B cell (primary cell): ENCODE data around the gene ERC1. TPM values are rescaled to one million over a fixed set of nuclear protein-coding genes. Genes with fewer than 3 reads are reported as not detected.

Experiments
- ATAC-seq: fragments of 200-7000 bp; cut with Tn5 transposase; one replicate; pipeline ENCODE4 v1.10.0; 2021; ENCODE audit warnings: low read depth, mild to moderate bottlenecking, moderate number of reproducible peaks, moderate library complexity
- CTCF ChIA-PET: fragments of 350-600 bp; sonication (Branson Sonifier 250); formaldehyde crosslinking; loops from one replicate; lab custom pipeline; 2021; ENCODE audit warnings: antibody characterized with exemption, inconsistent platforms; lab: Charles Lee
- POLR2A ChIA-PET: fragments of 350-600 bp; sonication (Branson Sonifier 250); formaldehyde crosslinking; loops from one replicate; lab custom pipeline; 2021; ENCODE audit warnings: antibody characterized with exemption; lab: Charles Lee
- DNase-seq: peaks from one replicate; pipeline ENCODE4 v3.0.0; 2013
- H2AFZ ChIP-seq: 2 replicates; pipeline ENCODE4 v1.6.1; 2012; ENCODE audit warnings: mild to moderate bottlenecking, low read depth, low read length; ENCODE audit not compliant: insufficient read depth, poor library complexity, severe bottlenecking
- H3K27ac ChIP-seq, 2 donors: 1 replicate in 1 of 2; 2 replicates in 1 of 2; pipeline ENCODE4 v1.5.1; 2012 to 2013; ENCODE audit warnings: low read length in 2 of 2, mild to moderate bottlenecking in 2 of 2, moderate library complexity in 1 of 2
- H3K27me3 ChIP-seq, 4 experiments: fragments of 200-600 bp in 1 of 4; sonication (generic) in 1 of 4; replicated peaks in 1 of 4; 1 replicate in 2 of 4; 2 replicates in 2 of 4; pipeline versions ENCODE4 v1.6.1 to v1.7.0; 2013 to 2016; ENCODE audit warnings: low read length in 3 of 4, mild to moderate bottlenecking in 2 of 4, mixed read lengths in 1 of 4, moderate library complexity in 1 of 4; ENCODE audit not compliant: insufficient read depth in 4 of 4, control insufficient read depth in 3 of 4; ENCODE audit errors: control extremely low read depth in 1 of 4
- H3K36me3 ChIP-seq, 2 experiments: replicated peaks in 1 of 2; 1 replicate in 1 of 2; 2 replicates in 1 of 2; pipeline versions ENCODE4 v1.6.1 to v1.7.1; 2013; ENCODE audit warnings: low read length in 1 of 2; ENCODE audit not compliant: insufficient read depth in 2 of 2, control insufficient read depth in 1 of 2; ENCODE audit errors: control extremely low read depth in 1 of 2, extremely low read depth in 1 of 2
- H3K4me1 ChIP-seq, 2 donors: fragments of 200-600 bp in 1 of 2; sonication (generic) in 1 of 2; 1 replicate in 1 of 2; 2 replicates in 1 of 2; pipeline versions ENCODE4 v1.5.1 to v1.6.1; 2013 to 2017; ENCODE audit warnings: low read length in 2 of 2; ENCODE audit not compliant: control insufficient read depth in 2 of 2, insufficient read depth in 2 of 2
- H3K4me2 ChIP-seq: replicated peaks from 2 replicates; pipeline ENCODE3; 2012; ENCODE audit warnings: mild to moderate bottlenecking, low read depth, low read length; ENCODE audit not compliant: poor library complexity, severe bottlenecking
- H3K4me3 ChIP-seq, 5 experiments: fragments of 200-600 bp in 1 of 5; sonication (generic) in 1 of 5; 1 replicate in 3 of 5; 2 replicates in 2 of 5; pipeline versions ENCODE4 v1.5.1 to v1.7.0; 2011 to 2016; ENCODE audit warnings: low read length in 4 of 5, mild to moderate bottlenecking in 4 of 5, low read depth in 2 of 5, control low read depth in 1 of 5, moderate library complexity in 1 of 5; ENCODE audit not compliant: insufficient read depth in 1 of 5; ENCODE audit errors: control extremely low read depth in 1 of 5, extremely low read depth in 1 of 5
- H3K79me2 ChIP-seq: fragments of 200-600 bp; sonication (generic); one replicate; pipeline ENCODE4 v1.6.0; 2016; ENCODE audit warnings: low read length; ENCODE audit not compliant: control insufficient read depth, insufficient read depth
- H3K9ac ChIP-seq: fragments of 200-600 bp; sonication (generic); 2 replicates; pipeline ENCODE4 v1.6.1; 2017; ENCODE audit warnings: mild to moderate bottlenecking, low read length, moderate library complexity
- H3K9me3 ChIP-seq, 3 donors: one replicate each; pipeline versions ENCODE4 v1.6.1 to v1.7.1; 2013; ENCODE audit warnings: low read length in 2 of 3; ENCODE audit not compliant: control insufficient read depth in 2 of 3, insufficient read depth in 1 of 3; ENCODE audit errors: control extremely low read depth in 1 of 3
- H4K20me1 ChIP-seq: 2 replicates; pipeline ENCODE4 v1.6.0; 2012; ENCODE audit warnings: mild to moderate bottlenecking, low read length; ENCODE audit not compliant: insufficient read depth, control insufficient read depth, poor library complexity, severe bottlenecking
- H3K27ac Mint-ChIP-seq: one replicate; pipeline ENCODE4 v1.8.0; 2021; ENCODE audit warnings: mixed read lengths
- H3K27me3 Mint-ChIP-seq: one replicate; pipeline ENCODE4 v1.8.0; 2021; ENCODE audit warnings: mixed read lengths
- H3K4me1 Mint-ChIP-seq: one replicate; pipeline ENCODE4 v1.8.0; 2021; ENCODE audit warnings: mixed read lengths
- H3K4me3 Mint-ChIP-seq: one replicate; pipeline ENCODE4 v1.8.0; 2021; ENCODE audit warnings: mixed read lengths
- H3K9me3 Mint-ChIP-seq: one replicate; pipeline ENCODE4 v1.8.0; 2022; ENCODE audit warnings: mixed read lengths; ENCODE audit not compliant: insufficient read depth
- CTCF ChIP-seq: fragments of 200-600 bp; IDR thresholded peaks from one replicate; pipeline ENCODE4 v1.8.0; 2022; ENCODE audit warnings: antibody characterized with exemption, mild to moderate bottlenecking
- EZH2 ChIP-seq: IDR thresholded peaks from 2 replicates; pipeline ENCODE4 v1.6.1; 2012; ENCODE audit warnings: borderline replicate concordance, low read depth, mild to moderate bottlenecking, moderate library complexity, low read length; ENCODE audit not compliant: insufficient read depth, poor library complexity, severe bottlenecking
- WGBS: methylation state at CpG from one replicate; pipeline ENCODE4 v1.1.5; 2013; ENCODE audit warnings: missing lambda C conversion rate; ENCODE audit not compliant: insufficient coverage; 5-methylcytosine and 5-hydroxymethylcytosine counted together
- intact Hi-C: fragments of 100-400 bp; cut with micrococcal nuclease; formaldehyde crosslinking; loops from one replicate; pipeline ENCODE4 v1.10.0; 2022
- polyA plus RNA-seq: library from polyadenylated mRNA; depleted of rRNA; stranded (reverse); fragments of >200 nt; gene quantifications from 2 replicates; pipeline ENCODE4 v1.2.3, GENCODE V29; 2012
- total RNA-seq, 2 donors: library from RNA; stranded (reverse); fragments of 120-200 nt in 1 of 2; gene quantifications; 1 replicate in 1 of 2; 2 replicates in 1 of 2; pipeline versions ENCODE4 v1.2.3 to v1.2.4, GENCODE V29; 2013 to 2022

The ERC1 gene
- total and polyA plus RNA-seq, 2 donors (not counting 1 experiment from before 2014, with no cell fraction given), result 4.0 to 77.6 TPM

- Histone ChIP-seq H3K4me2 (no peak overlapping the region), H4K20me1 (no peaks in the 10 kb centered on the region), H3K36me3 (no peaks in the 10 kb centered on the region), H3K4me1 (peaks cover 0 to 12% of the 10 kb centered on the region in 2 donors), H3K4me3 (no peak overlapping the region), H3K9me3 (peaks cover 1 to 14% (median 5%) of the 10 kb centered on the region in 3 donors), H3K27me3 (no peaks in the 10 kb centered on the region), H2AFZ (no peak overlapping the region), H3K27ac (no peak overlapping the region), H3K79me2 (no peaks in the 10 kb centered on the region), H3K9ac (no peak overlapping the region)
- no CpG with 5 or more reads among the region's 4 CpGs for WGBS
- Mint-ChIP-seq H3K27me3 (no peaks in the 10 kb centered on the region), H3K9me3 (peaks cover 3% of the 10 kb centered on the region), H3K4me1 (peaks cover 13% of the 10 kb centered on the region), H3K27ac (no peak overlapping the region), H3K4me3 (no peak overlapping the region)
- ATAC-seq, result no peak
- POLR2A ChIA-PET, result no interaction called here
- intact Hi-C loops, result no loop called here
- DNase-seq, result no peak
- TF ChIP-seq EZH2 (no peak), CTCF (no peak)
- CTCF ChIA-PET, result interaction anchor here (1.3 to 1.8 kb wide), 2 partner anchors 32 to 307 kb away, joined by 4 to 8 read pairs; no protein-coding TSS in a partner anchor
These were observed 433.8 kb downstream of the ERC1 start for GRCh38 chr12:1424674-1425395.

- no peak for DNase-seq
- Histone ChIP-seq H3K36me3 (no peaks in the 10 kb centered on the region), H3K4me3 (no peak overlapping the region), H3K9me3 (peaks cover 1 to 12% (median 5%) of the 10 kb centered on the region in 3 donors), H4K20me1 (no peaks in the 10 kb centered on the region), H3K27ac (no peak overlapping the region), H3K9ac (no peak overlapping the region), H3K79me2 (no peaks in the 10 kb centered on the region), H3K4me2 (no peak overlapping the region), H2AFZ (no peak overlapping the region), H3K27me3 (no peaks in the 10 kb centered on the region), H3K4me1 (peaks cover 0 to 12% of the 10 kb centered on the region in 2 donors)
- CTCF ChIA-PET, result interaction anchor here (1.3 to 1.8 kb wide), 2 partner anchors 31 to 307 kb away, joined by 4 to 8 read pairs; no protein-coding TSS in a partner anchor
- no peak for ATAC-seq
- POLR2A ChIA-PET, result no interaction called here
- Mint-ChIP-seq H3K4me1 (peaks cover 13% of the 10 kb centered on the region), H3K27me3 (no peaks in the 10 kb centered on the region), H3K9me3 (peaks cover 3% of the 10 kb centered on the region), H3K4me3 (no peak overlapping the region), H3K27ac (no peak overlapping the region)
- TF ChIP-seq CTCF (no peak), EZH2 (no peak)
- WGBS, result 100% methylated on average over 1 of the region's 3 CpGs
- intact Hi-C loops, result no loop called here
These were observed 434.3 kb downstream of the ERC1 start for GRCh38 chr12:1425396-1425729.
